Neural cell (in vitro differentiated cells): Measurements from ENCODE around the gene CNPY2. TPM values are rescaled to one million over a fixed set of nuclear protein-coding genes. Genes with fewer than 3 reads are reported as not detected.

Experiments
- H2AFZ ChIP-seq: fragments of 200-600, 300-800 bp; sonication (generic), shearing (Covaris generic); 2 replicates; pipeline ENCODE4 v1.6.0; 2014; ENCODE audit warnings: low read depth, mild to moderate bottlenecking, antibody characterized with exemption, low read length, moderate library complexity
- H3F3A ChIP-seq: fragments of 200-600 bp; shearing (Covaris generic); 2 replicates; pipeline ENCODE4 v1.6.1; 2016; ENCODE audit warnings: mild to moderate bottlenecking, moderate library complexity, mixed read lengths, antibody characterized with exemption, low read length; ENCODE audit not compliant: insufficient read depth, poor library complexity, severe bottlenecking
- H3K27ac ChIP-seq: fragments of 200-600, 300-800 bp; sonication (generic), shearing (Covaris generic); 2 replicates; pipeline ENCODE4 v1.5.1; 2014; ENCODE audit warnings: mild to moderate bottlenecking, low read length, moderate library complexity
- H3K27me3 ChIP-seq: fragments of 300-800, 200-600 bp; sonication (generic), shearing (Covaris generic); 2 replicates; pipeline ENCODE4 v1.6.0; 2014; ENCODE audit warnings: mild to moderate bottlenecking, low read depth, low read length, moderate library complexity; ENCODE audit not compliant: insufficient read depth
- H3K36me3 ChIP-seq: fragments of 300-800, 200-600 bp; sonication (generic), shearing (Covaris generic); 2 replicates; pipeline ENCODE4 v1.5.1; 2014; ENCODE audit warnings: mild to moderate bottlenecking, antibody characterized with exemption, low read length, moderate library complexity; ENCODE audit not compliant: insufficient read depth
- H3K4me2 ChIP-seq: fragments of 300-800, 200-600 bp; sonication (generic), shearing (Covaris generic); 2 replicates; pipeline ENCODE4 v1.6.0; 2014; ENCODE audit warnings: mild to moderate bottlenecking, low read length
- H3K4me3 ChIP-seq: fragments of 300-800, 200-600 bp; sonication (generic), shearing (Covaris generic); 2 replicates; pipeline ENCODE4 v1.5.1; 2014; ENCODE audit warnings: mild to moderate bottlenecking, low read length, moderate library complexity
- H3K79me2 ChIP-seq: fragments of 200-600 bp; shearing (Covaris generic); replicated peaks from 2 replicates; pipeline ENCODE4 v1.6.0; 2014; ENCODE audit warnings: mild to moderate bottlenecking, low read length, moderate library complexity; ENCODE audit not compliant: insufficient read depth
- H3K9ac ChIP-seq: fragments of 300-800, 200-600 bp; sonication (generic), shearing (Covaris generic); 2 replicates; pipeline ENCODE4 v1.6.1; 2016; ENCODE audit warnings: mild to moderate bottlenecking, low read length, mixed read lengths
- H3K9me2 ChIP-seq: fragments of 200-600 bp; shearing (Covaris generic); 2 replicates; pipeline ENCODE4 v1.6.1; 2016; ENCODE audit warnings: mild to moderate bottlenecking, low read length, mixed read lengths; ENCODE audit not compliant: insufficient read depth
- H3K9me3 ChIP-seq: fragments of 200-600, 300-800 bp; sonication (generic), shearing (Covaris generic); 2 replicates; pipeline ENCODE4 v1.6.1; 2016; ENCODE audit warnings: mild to moderate bottlenecking, mixed run types, low read length, moderate library complexity, mixed read lengths
- H4K20me1 ChIP-seq: fragments of 200-600 bp; shearing (Covaris generic); 2 replicates; pipeline ENCODE4 v1.6.1; 2016; ENCODE audit warnings: mild to moderate bottlenecking, mixed run types; ENCODE audit not compliant: insufficient read depth
- EP300 ChIP-seq: fragments of 450-650 bp; conservative IDR thresholded peaks from 2 replicates; pipeline ENCODE4 v1.6.1; 2014; ENCODE audit warnings: antibody characterized with exemption, mild to moderate bottlenecking, moderate library complexity; ENCODE audit not compliant: poor library complexity, severe bottlenecking
- EZH2 ChIP-seq: fragments of 200-600, 300-800 bp; shearing (Covaris generic), sonication (generic); IDR thresholded peaks from 2 replicates; pipeline ENCODE4 v1.6.1; 2014; ENCODE audit warnings: antibody characterized with exemption, low read length, borderline replicate concordance, mild to moderate bottlenecking; ENCODE audit not compliant: insufficient read depth, poor library complexity, severe bottlenecking
- MXI1 ChIP-seq: fragments of 450-650 bp; conservative IDR thresholded peaks from 2 replicates; pipeline ENCODE4 v1.6.1; 2014; ENCODE audit warnings: antibody characterized with exemption, mild to moderate bottlenecking; ENCODE audit not compliant: poor library complexity, severe bottlenecking
- POLR2AphosphoS5 ChIP-seq: IDR thresholded peaks from 2 replicates; pipeline ENCODE4 v1.6.1; 2012
- RAD21 ChIP-seq: fragments of 450-650 bp; conservative IDR thresholded peaks from 2 replicates; pipeline ENCODE4 v1.6.1; 2014; ENCODE audit warnings: antibody characterized with exemption, mild to moderate bottlenecking, moderate library complexity
- REST ChIP-seq: IDR thresholded peaks from 2 replicates; pipeline ENCODE4 v1.6.1; 2012; ENCODE audit warnings: borderline replicate concordance
- SMC3 ChIP-seq: fragments of 450-650 bp; conservative IDR thresholded peaks from 2 replicates; pipeline ENCODE4 v1.6.1; 2014; ENCODE audit warnings: antibody characterized with exemption, mild to moderate bottlenecking, moderate library complexity; ENCODE audit not compliant: poor library complexity
- TAF1 ChIP-seq: IDR thresholded peaks from 2 replicates; pipeline ENCODE4 v1.6.1; 2012; ENCODE audit warnings: low read depth
- polyA plus RNA-seq: library from polyadenylated mRNA; depleted of rRNA; stranded (reverse); fragments of >200 nt; gene quantifications from 2 replicates; pipeline ENCODE4 v1.2.3, GENCODE V29; 2014
- TF ChIP-seq, protein P1 (sequence below): fragments of 450-650 bp; IDR thresholded peaks from 2 replicates; pipeline ENCODE4 v1.5.1; 2014; ENCODE audit warnings: antibody characterized with exemption, mild to moderate bottlenecking, moderate library complexity; ENCODE audit not compliant: poor library complexity, severe bottlenecking

CNPY2 gene
- polyA plus RNA-seq, 1 donor from 2014 or later = 175 TPM

DNA sequence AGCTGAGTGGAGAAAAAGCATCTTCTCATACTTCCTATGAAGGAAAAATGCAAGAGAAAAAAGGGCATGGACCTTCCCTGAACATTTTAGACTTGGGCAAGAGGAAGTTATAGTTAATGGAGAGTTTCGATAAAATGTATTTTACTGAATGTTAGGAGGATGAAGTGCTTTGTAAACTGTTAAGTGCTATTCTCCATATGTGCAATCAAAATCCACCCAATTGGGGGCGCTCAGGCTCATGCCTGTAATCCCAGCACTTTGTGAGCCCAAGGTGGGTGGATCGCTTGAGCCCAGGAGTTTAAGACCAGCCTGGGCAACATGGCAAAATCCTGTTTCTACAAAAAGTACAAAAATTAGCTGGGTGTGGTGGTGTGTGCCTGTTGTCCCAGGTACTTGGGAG, 1.9 kb upstream of the CNPY2 start:
- Histone ChIP-seq H3K36me3 (no peaks in the 10 kb centered on the region), H3K9me2 (no peaks in the 10 kb centered on the region), H3K79me2 (peaks cover 10% of the 10 kb centered on the region), H3K27me3 (no peaks in the 10 kb centered on the region), H2AFZ (no peak overlapping the region), H3K4me2 (no peak overlapping the region), H3K9ac (no peak overlapping the region), H3F3A (no peaks in the 10 kb centered on the region), H3K4me3 (no peak overlapping the region), H3K9me3 (no peaks in the 10 kb centered on the region), H4K20me1 (no peaks in the 10 kb centered on the region), H3K27ac (no peak overlapping the region)
- TF ChIP-seq TAF1 (no peak), MXI1 (no peak), RAD21 (no peak), SMC3 (no peak), REST (no peak), EZH2 (no peak), EP300 (no peak), POLR2AphosphoS5 (no peak)
- TF ChIP-seq, protein P1, sequence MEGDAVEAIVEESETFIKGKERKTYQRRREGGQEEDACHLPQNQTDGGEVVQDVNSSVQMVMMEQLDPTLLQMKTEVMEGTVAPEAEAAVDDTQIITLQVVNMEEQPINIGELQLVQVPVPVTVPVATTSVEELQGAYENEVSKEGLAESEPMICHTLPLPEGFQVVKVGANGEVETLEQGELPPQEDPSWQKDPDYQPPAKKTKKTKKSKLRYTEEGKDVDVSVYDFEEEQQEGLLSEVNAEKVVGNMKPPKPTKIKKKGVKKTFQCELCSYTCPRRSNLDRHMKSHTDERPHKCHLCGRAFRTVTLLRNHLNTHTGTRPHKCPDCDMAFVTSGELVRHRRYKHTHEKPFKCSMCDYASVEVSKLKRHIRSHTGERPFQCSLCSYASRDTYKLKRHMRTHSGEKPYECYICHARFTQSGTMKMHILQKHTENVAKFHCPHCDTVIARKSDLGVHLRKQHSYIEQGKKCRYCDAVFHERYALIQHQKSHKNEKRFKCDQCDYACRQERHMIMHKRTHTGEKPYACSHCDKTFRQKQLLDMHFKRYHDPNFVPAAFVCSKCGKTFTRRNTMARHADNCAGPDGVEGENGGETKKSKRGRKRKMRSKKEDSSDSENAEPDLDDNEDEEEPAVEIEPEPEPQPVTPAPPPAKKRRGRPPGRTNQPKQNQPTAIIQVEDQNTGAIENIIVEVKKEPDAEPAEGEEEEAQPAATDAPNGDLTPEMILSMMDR = no peak

DNA sequence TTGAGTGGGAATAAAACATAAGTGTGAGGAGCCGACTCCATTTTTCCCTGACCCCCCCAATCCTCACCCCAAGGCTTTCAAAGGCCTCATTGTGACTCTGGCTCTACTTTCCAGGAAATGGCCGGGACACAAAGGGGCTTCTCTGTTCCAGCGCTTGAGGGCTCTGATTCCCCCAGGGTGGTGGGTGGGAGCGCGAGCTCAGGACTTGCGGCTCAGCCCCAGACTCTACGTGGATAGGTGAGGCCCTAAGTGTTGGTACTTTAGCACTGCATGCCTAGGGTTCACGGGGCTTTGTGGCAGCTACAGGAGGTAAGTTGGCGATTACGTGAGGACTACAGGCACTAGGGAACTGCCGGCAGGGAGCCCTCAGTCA, 553 bp downstream of the CNPY2 start:
- H3K27ac ChIP-seq = peak overlapping the region; percentile 84
- H4K20me1 ChIP-seq = no peaks in the 10 kb centered on the region
- H3K9me3 ChIP-seq = no peaks in the 10 kb centered on the region
- TF ChIP-seq SMC3 (no peak), POLR2AphosphoS5 (no peak), TAF1 (no peak), MXI1 (no peak), REST (no peak), EZH2 (no peak), RAD21 (no peak), EP300 (no peak)
- TF ChIP-seq, protein P1 = no peak
- H3F3A ChIP-seq = no peaks in the 10 kb centered on the region
- peak overlapping the region; percentile 22 for H2AFZ ChIP-seq
- H3K36me3 ChIP-seq = peaks cover 4% of the 10 kb centered on the region
- peak overlapping the region; percentile 89 for H3K9ac ChIP-seq
- H3K4me2 ChIP-seq = peak overlapping the region; percentile 68
- peaks cover 10% of the 10 kb centered on the region for H3K79me2 ChIP-seq
- no peaks in the 10 kb centered on the region for H3K9me2 ChIP-seq
- no peaks in the 10 kb centered on the region for H3K27me3 ChIP-seq
- H3K4me3 ChIP-seq = peak overlapping the region; percentile 91
